ENCODE results near the gene IQGAP2. TPM values are rescaled to one million over a fixed set of nuclear protein-coding genes. Genes with fewer than 3 reads are reported as not detected.

The IQGAP2 gene
- total RNA-seq, 1 donor from 2014 or later, result not detected

DNA sequence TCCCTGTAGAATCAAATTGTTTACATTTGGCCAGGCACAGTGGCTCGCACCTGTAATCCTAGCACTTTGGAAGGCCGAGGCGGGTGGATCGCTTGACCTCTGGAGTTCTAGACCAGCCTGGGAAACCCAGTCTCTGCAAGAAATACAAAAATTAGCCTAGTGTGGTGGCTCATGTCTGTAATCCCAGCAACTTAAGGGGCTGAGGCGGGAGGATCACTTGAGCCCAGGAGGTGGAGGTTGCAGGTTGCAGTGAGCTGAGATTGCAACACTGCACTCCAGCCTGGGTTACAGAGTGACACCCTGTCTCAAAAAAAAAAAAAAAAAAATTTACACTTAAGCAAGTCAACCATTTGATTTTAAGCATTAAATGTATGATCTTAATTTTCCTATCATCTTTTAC lies 17.5 kb upstream of the IQGAP2 start:
- Histone ChIP-seq H3K27me3 (ENCODE audit: control insufficient read depth, insufficient read depth, low read length) (no peaks in the 10 kb centered on the region), H3K36me3 (ENCODE audit: control insufficient read depth, insufficient read depth, low read length) (no peaks in the 10 kb centered on the region), H3K4me3 (ENCODE audit: low read depth, low read length) (no peak overlapping the region)
- DNase-seq (ENCODE audit: low read depth) (no peak), FAIRE-seq (no peak)
- TF ChIP-seq, protein P1, sequence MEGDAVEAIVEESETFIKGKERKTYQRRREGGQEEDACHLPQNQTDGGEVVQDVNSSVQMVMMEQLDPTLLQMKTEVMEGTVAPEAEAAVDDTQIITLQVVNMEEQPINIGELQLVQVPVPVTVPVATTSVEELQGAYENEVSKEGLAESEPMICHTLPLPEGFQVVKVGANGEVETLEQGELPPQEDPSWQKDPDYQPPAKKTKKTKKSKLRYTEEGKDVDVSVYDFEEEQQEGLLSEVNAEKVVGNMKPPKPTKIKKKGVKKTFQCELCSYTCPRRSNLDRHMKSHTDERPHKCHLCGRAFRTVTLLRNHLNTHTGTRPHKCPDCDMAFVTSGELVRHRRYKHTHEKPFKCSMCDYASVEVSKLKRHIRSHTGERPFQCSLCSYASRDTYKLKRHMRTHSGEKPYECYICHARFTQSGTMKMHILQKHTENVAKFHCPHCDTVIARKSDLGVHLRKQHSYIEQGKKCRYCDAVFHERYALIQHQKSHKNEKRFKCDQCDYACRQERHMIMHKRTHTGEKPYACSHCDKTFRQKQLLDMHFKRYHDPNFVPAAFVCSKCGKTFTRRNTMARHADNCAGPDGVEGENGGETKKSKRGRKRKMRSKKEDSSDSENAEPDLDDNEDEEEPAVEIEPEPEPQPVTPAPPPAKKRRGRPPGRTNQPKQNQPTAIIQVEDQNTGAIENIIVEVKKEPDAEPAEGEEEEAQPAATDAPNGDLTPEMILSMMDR (IDR thresholded peaks at IDR 0.05; ENCODE audit: insufficient read depth, low read length, severe bottlenecking), result no peak

DNA sequence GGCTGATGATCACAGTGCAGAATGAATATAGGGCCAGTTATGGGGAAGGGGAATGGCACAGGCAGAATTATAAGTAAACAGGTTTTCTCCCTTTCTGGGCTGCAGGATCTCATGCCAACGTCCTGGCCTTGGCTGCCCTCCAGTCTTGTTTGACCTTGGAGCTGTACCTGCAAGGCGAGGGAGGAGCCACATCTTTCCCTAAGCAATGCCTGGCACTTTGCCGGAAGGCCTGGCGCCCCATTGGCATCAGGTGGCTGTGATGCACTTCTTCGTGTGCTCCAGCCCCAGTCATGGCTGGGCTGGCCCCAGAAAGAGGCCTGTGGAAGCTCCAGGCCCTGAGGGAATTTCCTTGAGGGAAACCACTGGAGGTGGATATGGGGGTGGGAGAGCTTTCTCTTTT lies 16.7 kb upstream of the IQGAP2 start:
- FAIRE-seq (no peak), DNase-seq (ENCODE audit: low read depth) (no peak)
- Histone ChIP-seq H3K27me3 (ENCODE audit: control insufficient read depth, insufficient read depth, low read length) (no peaks in the 10 kb centered on the region), H3K36me3 (ENCODE audit: control insufficient read depth, insufficient read depth, low read length) (no peaks in the 10 kb centered on the region), H3K4me3 (ENCODE audit: low read depth, low read length) (no peak overlapping the region)
- TF ChIP-seq, protein P1 (IDR thresholded peaks at IDR 0.05; ENCODE audit: insufficient read depth, low read length, severe bottlenecking), result no peak

DNA sequence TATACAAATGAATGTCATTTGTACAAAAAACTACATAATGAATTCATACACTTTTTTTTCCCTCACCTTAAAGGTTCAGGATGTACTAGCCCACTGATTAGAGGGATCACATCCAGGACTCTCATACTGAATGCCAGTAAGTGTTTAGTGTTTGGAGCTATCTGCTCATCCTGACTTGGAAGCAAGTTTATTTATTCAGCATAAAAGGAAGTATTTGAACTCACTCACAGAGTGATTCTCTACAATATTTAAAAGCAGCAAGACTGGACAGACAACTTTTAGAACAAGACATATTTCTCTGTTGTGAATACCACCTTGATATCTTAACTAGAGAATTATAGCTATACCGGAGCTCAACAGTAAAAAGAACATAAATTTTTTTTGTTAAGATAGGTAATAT lies 14.8 kb upstream of the IQGAP2 start:
- DNase-seq (ENCODE audit: low read depth) (peak; percentile 12), FAIRE-seq (no peak)
- H3K36me3 ChIP-seq (ENCODE audit: control insufficient read depth, insufficient read depth, low read length), result no peaks in the 10 kb centered on the region
- no peaks in the 10 kb centered on the region for H3K27me3 ChIP-seq (ENCODE audit: control insufficient read depth, insufficient read depth, low read length)
- TF ChIP-seq, protein P1 (IDR thresholded peaks at IDR 0.05; ENCODE audit: insufficient read depth, low read length, severe bottlenecking), result no peak
- H3K4me3 ChIP-seq (ENCODE audit: low read depth, low read length), result no peak overlapping the region

DNA sequence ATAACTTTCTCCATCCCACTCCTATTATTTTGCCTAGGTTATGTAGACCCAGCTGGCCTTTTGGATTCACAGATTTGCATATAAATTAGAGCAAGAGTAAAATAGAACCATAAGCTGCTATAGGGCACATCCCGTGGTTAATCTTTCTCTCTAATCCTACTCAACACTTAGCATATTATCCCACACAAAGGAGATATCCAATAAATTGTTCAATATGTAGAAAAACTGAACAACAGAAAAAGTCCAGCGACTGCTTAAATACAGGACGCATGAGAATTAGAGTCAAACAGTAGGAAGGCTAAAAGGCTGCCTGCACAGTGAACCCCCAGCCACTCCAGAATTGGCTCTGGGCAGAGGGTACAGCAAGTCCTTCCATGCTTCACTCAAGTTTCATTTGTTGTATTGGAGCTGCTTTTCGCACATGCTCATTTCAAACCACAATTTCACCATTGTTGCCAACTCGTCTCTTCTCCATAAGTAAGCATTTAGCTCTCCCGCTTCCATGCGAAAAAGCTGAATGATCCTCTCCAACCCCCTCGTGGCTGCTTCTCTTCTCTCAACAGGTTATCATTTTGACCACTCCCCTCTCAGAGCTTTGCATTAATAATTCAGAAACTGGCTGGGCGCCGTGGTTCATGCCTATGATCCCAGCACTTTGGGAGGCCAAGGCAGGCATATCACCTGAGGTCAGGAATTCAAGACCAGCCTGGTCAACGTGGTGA lies 14.1 kb upstream of the IQGAP2 start:
- TF ChIP-seq, protein P1 (IDR thresholded peaks at IDR 0.05; ENCODE audit: insufficient read depth, low read length, severe bottlenecking), result no peak
- no peak for DNase-seq (ENCODE audit: low read depth)
- FAIRE-seq, result no peak
- no peaks in the 10 kb centered on the region for H3K27me3 ChIP-seq (ENCODE audit: control insufficient read depth, insufficient read depth, low read length)
- no peaks in the 10 kb centered on the region for H3K36me3 ChIP-seq (ENCODE audit: control insufficient read depth, insufficient read depth, low read length)
- H3K4me3 ChIP-seq (ENCODE audit: low read depth, low read length), result no peak overlapping the region

DNA sequence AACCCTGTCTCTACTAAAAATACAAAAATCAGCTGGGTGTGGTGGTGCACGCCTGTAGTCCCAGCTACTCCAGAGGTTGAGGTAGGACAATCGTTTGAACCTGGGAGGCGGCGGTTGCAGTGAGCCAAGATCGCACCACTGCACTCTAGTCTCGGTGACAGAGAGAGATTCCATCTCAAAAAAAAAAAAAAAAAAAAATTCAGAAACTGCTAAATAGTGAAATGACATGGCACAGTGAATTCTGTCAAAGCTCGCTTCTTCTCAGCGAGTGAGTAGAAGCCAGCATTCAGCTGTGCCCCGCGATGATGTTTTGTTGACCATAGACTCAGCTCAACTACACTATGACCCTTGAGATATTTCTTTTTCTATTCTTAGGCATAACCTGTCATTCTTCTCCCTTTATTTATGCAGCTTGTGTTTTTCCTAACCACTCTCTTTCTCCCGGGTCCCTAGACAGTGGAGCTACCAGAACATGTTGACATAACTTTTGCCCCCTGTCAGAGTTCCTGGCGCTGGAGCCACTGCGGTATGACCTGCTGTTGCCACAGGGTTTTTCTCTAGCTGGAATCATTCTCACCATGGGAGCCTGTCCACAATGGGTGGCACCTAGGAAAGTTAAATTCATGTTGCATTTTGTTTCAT lies 13.5 kb upstream of the IQGAP2 start:
- DNase-seq (ENCODE audit: low read depth) (no peak), FAIRE-seq (no peak)
- no peak overlapping the region for H3K4me3 ChIP-seq (ENCODE audit: low read depth, low read length)
- no peaks in the 10 kb centered on the region for H3K36me3 ChIP-seq (ENCODE audit: control insufficient read depth, insufficient read depth, low read length)
- H3K27me3 ChIP-seq (ENCODE audit: control insufficient read depth, insufficient read depth, low read length), result no peaks in the 10 kb centered on the region
- TF ChIP-seq, protein P1 (IDR thresholded peaks at IDR 0.05; ENCODE audit: insufficient read depth, low read length, severe bottlenecking), result no peak
